Cardiac fibroblast (primary cell): Measurements from ENCODE around the gene RMND5A.

Experiments used
- DNase-seq, 2 donors: peaks; one replicate each; pipeline versions ENCODE4 v3.0.0 to v3.0.0-alpha.2; 2010; ENCODE audit warnings: low read depth in 2 of 2
- H3K4me3 ChIP-seq, 2 donors: replicated peaks in 1 of 2; 1 replicate in 1 of 2; 2 replicates in 1 of 2; pipeline ENCODE4 v1.5.1; 2011; ENCODE audit warnings: low read depth in 2 of 2, low read length in 2 of 2, mild to moderate bottlenecking in 2 of 2, moderate library complexity in 1 of 2
- CTCF ChIP-seq: IDR thresholded peaks from one replicate; pipeline ENCODE4 v1.5.1; 2011; ENCODE audit warnings: low read depth, mild to moderate bottlenecking, low read length, inconsistent platforms

Gene RMND5A

GRCh38 chr2:86719637-86720539 lies at the start of gene RMND5A:
Gene RMND5A (plus strand): TSS chr2:86720291. CDS start chr2:86720668, 377 bp downstream.
- peak; percentile 90 to 96 for DNase-seq
- H3K4me3 ChIP-seq = peak within 1 kb of the TSS; percentile 58 to 63

- no peak for TF ChIP-seq CTCF
- DNase-seq = peak; percentile 36 to 59
- no peak overlapping the region for H3K4me3 ChIP-seq
These were observed 48.6 kb upstream of the RMND5A start for GRCh38 chr2:86671337-86671981.

- H3K4me3 ChIP-seq = no peak overlapping the region
- TF ChIP-seq CTCF = no peak
- DNase-seq = no peak
These were observed 48.0 kb upstream of the RMND5A start for GRCh38 chr2:86672027-86672545.

- H3K4me3 ChIP-seq = no peak overlapping the region
- DNase-seq = no peak
- no peak for TF ChIP-seq CTCF
These were observed 47.1 kb upstream of the RMND5A start for GRCh38 chr2:86673011-86673410.

GRCh38 chr2:86673986-86674670 lies 46.0 kb upstream of the RMND5A start:
- peak in 1 of 2 donors; percentile 4 for DNase-seq
- TF ChIP-seq CTCF = no peak
- H3K4me3 ChIP-seq = no peak overlapping the region

GRCh38 chr2:86675104-86675503 lies 45.0 kb upstream of the RMND5A start:
- H3K4me3 ChIP-seq = no peak overlapping the region
- no peak for TF ChIP-seq CTCF
- no peak for DNase-seq
